ENCODE measurements around the gene COX4I1.

GRCh38 chr16:85823328-85823920, 23.9 kb downstream of the COX4I1 start:
- TF ChIP-seq CTCF (conservative IDR thresholded peaks at IDR 0.05 in 1 of 2, IDR thresholded peaks at IDR 0.05 in 1 of 2; ENCODE audit: extremely low read depth in 1 of 2, insufficient read depth in 1 of 2, low read depth in 1 of 2, low read length in 2 of 2) = no peak
- no peak for TF ChIP-seq EZH2 (IDR thresholded peaks at IDR 0.05; ENCODE audit: borderline replicate concordance, low read length)
